Osteoblast (primary cell): Measurements from ENCODE around the gene CACUL1. TPM values are rescaled to one million over a fixed set of nuclear protein-coding genes. Genes with fewer than 3 reads are reported as not detected.

Experiments
- DNase-seq: peaks from one replicate; pipeline ENCODE4 v3.0.0; 2011; ENCODE audit warnings: low spot score, mixed read lengths; ENCODE audit not compliant: insufficient read length; ENCODE audit errors: missing footprints
- H2AFZ ChIP-seq: 2 replicates; pipeline ENCODE4 v1.6.0; 2011; ENCODE audit warnings: mild to moderate bottlenecking, low read length
- H3K27ac ChIP-seq: 2 replicates; pipeline ENCODE4 v1.5.1; 2011; ENCODE audit warnings: mild to moderate bottlenecking, low read depth, low read length, moderate library complexity
- H3K27me3 ChIP-seq: 2 replicates; pipeline ENCODE4 v1.6.0; 2012; ENCODE audit warnings: mild to moderate bottlenecking, control low read depth, inconsistent platforms, low read length, moderate library complexity; ENCODE audit not compliant: insufficient read depth
- H3K36me3 ChIP-seq: 2 replicates; pipeline ENCODE4 v1.5.1; 2011; ENCODE audit warnings: mild to moderate bottlenecking, low read length, control low read depth, moderate library complexity; ENCODE audit not compliant: insufficient read depth
- H3K4me1 ChIP-seq: 2 replicates; pipeline ENCODE4 v1.5.1; 2011; ENCODE audit warnings: mild to moderate bottlenecking, low read length, control low read depth, moderate library complexity; ENCODE audit not compliant: insufficient read depth
- H3K4me2 ChIP-seq: 2 replicates; pipeline ENCODE4 v1.6.0; 2011; ENCODE audit warnings: mild to moderate bottlenecking, low read length; ENCODE audit not compliant: insufficient read depth
- H3K4me3 ChIP-seq: fragments of 200-600 bp; sonication (generic); 3 replicates; pipeline ENCODE4 v1.5.1; 2012; ENCODE audit warnings: mild to moderate bottlenecking, low read length, inconsistent platforms; ENCODE audit not compliant: insufficient read depth
- H3K79me2 ChIP-seq: 2 replicates; pipeline ENCODE4 v1.6.0; 2012; ENCODE audit warnings: mild to moderate bottlenecking, low read length, control low read depth, inconsistent platforms; ENCODE audit not compliant: insufficient read depth
- H3K9me3 ChIP-seq: 2 replicates; pipeline ENCODE4 v1.5.1; 2011; ENCODE audit warnings: low read depth, low read length, control low read depth
- H4K20me1 ChIP-seq: 2 replicates; pipeline ENCODE4 v1.6.0; 2012; ENCODE audit warnings: mild to moderate bottlenecking, low read length, control low read depth; ENCODE audit not compliant: insufficient read depth
- CTCF ChIP-seq: IDR thresholded peaks from 2 replicates; pipeline ENCODE4 v1.5.1; 2011; ENCODE audit warnings: mild to moderate bottlenecking, low read depth, low read length, moderate library complexity; ENCODE audit errors: extremely low read depth
- total RNA-seq: library from RNA; depleted of rRNA; stranded (reverse); fragments of >200 nt; gene quantifications from 2 replicates; pipeline ENCODE4 v1.2.3, GENCODE V29; 2012

The CACUL1 gene
- total RNA-seq, 1 donor, result 32.6 TPM

DNA sequence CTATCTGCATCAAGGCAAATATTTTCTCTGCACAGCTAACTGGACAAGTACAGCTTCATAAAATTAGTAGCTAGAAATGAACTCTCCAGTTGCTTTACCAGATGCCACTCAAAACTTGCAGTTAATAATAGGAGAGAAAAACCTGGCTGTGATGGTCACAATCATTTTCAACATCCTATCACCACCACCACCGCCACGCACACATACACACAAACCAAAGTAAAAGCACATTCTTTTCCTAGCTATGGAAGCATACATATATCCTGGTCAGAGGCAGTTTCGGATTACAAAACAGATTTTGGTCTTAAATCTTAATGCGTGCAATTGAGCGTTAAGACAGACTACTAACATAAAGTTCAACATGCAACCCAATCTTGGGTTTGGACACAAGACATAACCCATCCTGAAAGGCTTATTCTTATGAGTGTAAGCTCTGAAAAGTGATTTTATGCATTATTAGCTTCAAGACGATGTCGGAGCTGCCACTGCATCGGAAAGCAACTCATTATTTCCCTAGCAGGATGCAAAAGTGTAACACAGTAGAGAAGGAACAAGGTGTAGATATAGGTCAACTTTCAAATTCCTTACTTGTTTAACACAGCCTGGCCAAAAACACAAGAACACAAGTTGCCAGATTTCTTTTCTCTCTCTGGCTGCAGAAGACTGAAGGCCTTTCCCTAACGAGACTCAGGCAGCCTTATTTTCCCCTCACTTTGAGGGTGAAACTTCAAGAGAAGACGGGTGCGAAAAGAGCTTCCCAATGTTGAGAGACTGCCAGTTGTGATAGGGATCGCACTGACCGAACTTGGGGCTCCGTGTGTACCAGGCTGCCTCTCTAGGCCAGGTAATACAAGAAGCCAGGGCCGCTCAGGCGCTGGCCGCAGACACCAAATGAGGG, 1.2 kb downstream of the CACUL1 start:
- Histone ChIP-seq H3K9me3 (no peaks in the 10 kb centered on the region), H4K20me1 (peaks cover 45% of the 10 kb centered on the region), H3K36me3 (no peaks in the 10 kb centered on the region), H3K27ac (peak overlapping the region; percentile 72), H3K79me2 (peaks cover 61% of the 10 kb centered on the region), H3K4me1 (peaks cover 19% of the 10 kb centered on the region), H3K4me3 (peak overlapping the region; percentile 97), H2AFZ (peak overlapping the region; percentile 89), H3K4me2 (peak overlapping the region; percentile 89), H3K27me3 (no peaks in the 10 kb centered on the region)
- no peak for TF ChIP-seq CTCF
- DNase-seq, result no peak

GRCh38 chr10:118752409-118752808, 2.4 kb downstream of the CACUL1 start:
- H4K20me1 ChIP-seq, result peaks cover 47% of the 10 kb centered on the region
- no peaks in the 10 kb centered on the region for H3K9me3 ChIP-seq
- peaks cover 19% of the 10 kb centered on the region for H3K4me1 ChIP-seq
- H3K79me2 ChIP-seq, result peaks cover 73% of the 10 kb centered on the region
- H3K36me3 ChIP-seq, result no peaks in the 10 kb centered on the region
- no peak for TF ChIP-seq CTCF
- no peak overlapping the region for H3K27ac ChIP-seq
- DNase-seq, result no peak
- H3K27me3 ChIP-seq, result no peaks in the 10 kb centered on the region
- peak overlapping the region; percentile 89 for H3K4me2 ChIP-seq
- H2AFZ ChIP-seq, result no peak overlapping the region
- H3K4me3 ChIP-seq, result no peak overlapping the region

DNA sequence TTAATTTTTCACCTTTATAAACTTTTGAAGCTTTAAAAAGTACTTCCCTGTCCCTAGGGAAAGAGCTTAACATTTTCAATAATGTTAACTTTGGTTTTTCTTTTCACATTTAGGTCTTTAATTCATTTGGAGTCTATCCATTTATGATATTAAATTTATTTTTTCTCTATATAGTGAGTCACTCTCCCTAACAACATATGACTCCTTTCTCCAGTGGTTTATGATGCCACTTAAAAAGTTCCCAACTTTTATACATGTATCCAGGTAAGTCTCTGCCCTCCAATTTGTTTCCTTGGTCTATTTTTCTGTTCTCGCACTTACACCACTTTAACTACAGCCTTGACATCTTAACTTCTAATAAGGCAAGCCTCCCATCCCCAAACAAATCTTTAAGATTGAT, 3.5 kb downstream of the CACUL1 start:
- peaks cover 20% of the 10 kb centered on the region for H3K4me1 ChIP-seq
- no peak for TF ChIP-seq CTCF
- H3K79me2 ChIP-seq, result peaks cover 84% of the 10 kb centered on the region
- DNase-seq, result peak; percentile 80
- H4K20me1 ChIP-seq, result peaks cover 58% of the 10 kb centered on the region
- no peak overlapping the region for H2AFZ ChIP-seq
- no peak overlapping the region for H3K4me2 ChIP-seq
- H3K9me3 ChIP-seq, result no peaks in the 10 kb centered on the region
- H3K4me3 ChIP-seq, result no peak overlapping the region
- no peaks in the 10 kb centered on the region for H3K27me3 ChIP-seq
- H3K27ac ChIP-seq, result no peak overlapping the region
- H3K36me3 ChIP-seq, result no peaks in the 10 kb centered on the region

GRCh38 chr10:118748041-118748440, 6.7 kb downstream of the CACUL1 start:
- H2AFZ ChIP-seq, result no peak overlapping the region
- no peaks in the 10 kb centered on the region for H3K9me3 ChIP-seq
- H3K36me3 ChIP-seq, result no peaks in the 10 kb centered on the region
- DNase-seq, result no peak
- peaks cover 91% of the 10 kb centered on the region for H3K79me2 ChIP-seq
- no peak overlapping the region for H3K27ac ChIP-seq
- peaks cover 48% of the 10 kb centered on the region for H4K20me1 ChIP-seq
- TF ChIP-seq CTCF, result no peak
- no peaks in the 10 kb centered on the region for H3K27me3 ChIP-seq
- H3K4me3 ChIP-seq, result no peak overlapping the region
- peaks cover 26% of the 10 kb centered on the region for H3K4me1 ChIP-seq
- no peak overlapping the region for H3K4me2 ChIP-seq
